ENCODE data around the gene NKX1-2. TPM values are rescaled to one million over a fixed set of nuclear protein-coding genes. Genes with fewer than 3 reads are reported as not detected.

Gene NKX1-2
- total and polyA plus RNA-seq, 2 experiments from 2014 or later: 9.8 to 39.4 TPM

DNA sequence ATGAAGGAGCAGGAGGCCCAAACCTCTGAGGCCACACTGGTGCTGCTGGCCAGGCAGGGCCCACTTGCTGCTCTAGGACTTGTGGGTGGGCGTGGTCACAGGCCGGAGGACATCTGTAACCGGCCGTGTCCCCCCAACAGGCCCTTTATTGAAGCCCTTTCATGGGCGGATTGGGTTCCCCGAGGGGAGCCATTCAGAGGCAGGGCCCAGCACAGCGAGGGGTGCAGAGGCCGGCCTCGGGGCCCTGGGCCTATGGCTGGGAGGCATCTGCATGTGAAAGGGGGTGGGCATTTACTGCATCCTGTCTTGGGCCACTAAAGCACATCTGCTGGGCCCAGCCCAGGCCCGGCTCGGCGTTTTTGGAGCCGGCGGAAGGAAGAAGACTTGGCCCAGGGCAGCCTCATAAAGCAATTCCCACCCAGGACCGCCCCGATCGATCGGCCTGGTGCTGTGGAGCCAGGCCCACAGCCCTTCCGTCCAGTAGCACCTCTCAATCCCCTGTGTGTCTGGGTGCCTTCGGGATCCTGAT lies 20.2 kb upstream of the NKX1-2 start:
- peak; percentile 89 for ATAC-seq
- peak overlapping the region; percentile 38 for H3K4me3 ChIP-seq

More for the DNA sequence above, 20.2 kb upstream of the NKX1-2 start:
- Mint-ChIP-seq H3K4me1 (peaks cover 65% of the 10 kb centered on the region), H3K9me3 (no peaks in the 10 kb centered on the region), H3K27me3 (ENCODE audit: insufficient read depth, low read depth, poor library complexity) (peaks cover 17% of the 10 kb centered on the region), H3K27ac (peak overlapping the region; percentile 93), H3K4me3 (peak overlapping the region; percentile 44), H3K36me3 (ENCODE audit: low read depth) (no peaks in the 10 kb centered on the region; the same call in 2 of the 3 replicates)
- H4K20me1 ChIP-seq (replicated peaks; ENCODE audit: insufficient read depth): no peaks in the 10 kb centered on the region
- H3K4me2 ChIP-seq: peak overlapping the region; percentile 69
- no peak overlapping the region for H2AFZ ChIP-seq
- no peaks in the 10 kb centered on the region for H3K27me3 ChIP-seq (ENCODE audit: insufficient read depth)
- H3K36me3 ChIP-seq (ENCODE audit: insufficient read depth): no peaks in the 10 kb centered on the region
- peak overlapping the region; percentile 95 for H3K27ac ChIP-seq (ENCODE audit: low read depth)
- peaks cover 28% of the 10 kb centered on the region for H3K79me2 ChIP-seq (replicated peaks; ENCODE audit: insufficient read depth)
- DNase-seq (ENCODE audit: low spot score): peak; percentile 86
- H3K9me2 ChIP-seq (ENCODE audit: insufficient read depth): no peaks in the 10 kb centered on the region
- H3F3A ChIP-seq (replicated peaks; ENCODE audit: low read depth): peaks cover 19% of the 10 kb centered on the region
- TF ChIP-seq, protein P1, sequence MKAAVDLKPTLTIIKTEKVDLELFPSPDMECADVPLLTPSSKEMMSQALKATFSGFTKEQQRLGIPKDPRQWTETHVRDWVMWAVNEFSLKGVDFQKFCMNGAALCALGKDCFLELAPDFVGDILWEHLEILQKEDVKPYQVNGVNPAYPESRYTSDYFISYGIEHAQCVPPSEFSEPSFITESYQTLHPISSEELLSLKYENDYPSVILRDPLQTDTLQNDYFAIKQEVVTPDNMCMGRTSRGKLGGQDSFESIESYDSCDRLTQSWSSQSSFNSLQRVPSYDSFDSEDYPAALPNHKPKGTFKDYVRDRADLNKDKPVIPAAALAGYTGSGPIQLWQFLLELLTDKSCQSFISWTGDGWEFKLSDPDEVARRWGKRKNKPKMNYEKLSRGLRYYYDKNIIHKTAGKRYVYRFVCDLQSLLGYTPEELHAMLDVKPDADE (IDR thresholded peaks at IDR 0.05): peak; percentile 54; the same call in 1 of the 2 replicates
- TF ChIP-seq, protein P2, sequence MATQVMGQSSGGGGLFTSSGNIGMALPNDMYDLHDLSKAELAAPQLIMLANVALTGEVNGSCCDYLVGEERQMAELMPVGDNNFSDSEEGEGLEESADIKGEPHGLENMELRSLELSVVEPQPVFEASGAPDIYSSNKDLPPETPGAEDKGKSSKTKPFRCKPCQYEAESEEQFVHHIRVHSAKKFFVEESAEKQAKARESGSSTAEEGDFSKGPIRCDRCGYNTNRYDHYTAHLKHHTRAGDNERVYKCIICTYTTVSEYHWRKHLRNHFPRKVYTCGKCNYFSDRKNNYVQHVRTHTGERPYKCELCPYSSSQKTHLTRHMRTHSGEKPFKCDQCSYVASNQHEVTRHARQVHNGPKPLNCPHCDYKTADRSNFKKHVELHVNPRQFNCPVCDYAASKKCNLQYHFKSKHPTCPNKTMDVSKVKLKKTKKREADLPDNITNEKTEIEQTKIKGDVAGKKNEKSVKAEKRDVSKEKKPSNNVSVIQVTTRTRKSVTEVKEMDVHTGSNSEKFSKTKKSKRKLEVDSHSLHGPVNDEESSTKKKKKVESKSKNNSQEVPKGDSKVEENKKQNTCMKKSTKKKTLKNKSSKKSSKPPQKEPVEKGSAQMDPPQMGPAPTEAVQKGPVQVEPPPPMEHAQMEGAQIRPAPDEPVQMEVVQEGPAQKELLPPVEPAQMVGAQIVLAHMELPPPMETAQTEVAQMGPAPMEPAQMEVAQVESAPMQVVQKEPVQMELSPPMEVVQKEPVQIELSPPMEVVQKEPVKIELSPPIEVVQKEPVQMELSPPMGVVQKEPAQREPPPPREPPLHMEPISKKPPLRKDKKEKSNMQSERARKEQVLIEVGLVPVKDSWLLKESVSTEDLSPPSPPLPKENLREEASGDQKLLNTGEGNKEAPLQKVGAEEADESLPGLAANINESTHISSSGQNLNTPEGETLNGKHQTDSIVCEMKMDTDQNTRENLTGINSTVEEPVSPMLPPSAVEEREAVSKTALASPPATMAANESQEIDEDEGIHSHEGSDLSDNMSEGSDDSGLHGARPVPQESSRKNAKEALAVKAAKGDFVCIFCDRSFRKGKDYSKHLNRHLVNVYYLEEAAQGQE (IDR thresholded peaks at IDR 0.05; ENCODE audit: unreplicated experiment): peak; percentile 6
- TF ChIP-seq JUNB (IDR thresholded peaks at IDR 0.05; ENCODE audit: unreplicated experiment): no peak
- no peak for TF ChIP-seq EZH2phosphoT487 (IDR thresholded peaks at IDR 0.05; ENCODE audit: unreplicated experiment)
- 0 out of 2 replicates have a peak, but pooled peaks have one; percentile 9 for TF ChIP-seq ZNF462 (CRISPR knock-in tag; IDR thresholded peaks at IDR 0.05)
- peak; percentile 82 for TF ChIP-seq NANOG (IDR thresholded peaks at IDR 0.05; ENCODE audit: borderline replicate concordance)
- no peak for TF ChIP-seq ZNF331 (CRISPR knock-in tag; IDR thresholded peaks at IDR 0.05; ENCODE audit: low read depth)
- no peak for TF ChIP-seq STAT1 (IDR thresholded peaks at IDR 0.05; ENCODE audit: unreplicated experiment)
- peak; percentile 54 for TF ChIP-seq POLR2AphosphoS5 (IDR thresholded peaks at IDR 0.05; ENCODE audit: low read depth)
- TF ChIP-seq, protein P3, sequence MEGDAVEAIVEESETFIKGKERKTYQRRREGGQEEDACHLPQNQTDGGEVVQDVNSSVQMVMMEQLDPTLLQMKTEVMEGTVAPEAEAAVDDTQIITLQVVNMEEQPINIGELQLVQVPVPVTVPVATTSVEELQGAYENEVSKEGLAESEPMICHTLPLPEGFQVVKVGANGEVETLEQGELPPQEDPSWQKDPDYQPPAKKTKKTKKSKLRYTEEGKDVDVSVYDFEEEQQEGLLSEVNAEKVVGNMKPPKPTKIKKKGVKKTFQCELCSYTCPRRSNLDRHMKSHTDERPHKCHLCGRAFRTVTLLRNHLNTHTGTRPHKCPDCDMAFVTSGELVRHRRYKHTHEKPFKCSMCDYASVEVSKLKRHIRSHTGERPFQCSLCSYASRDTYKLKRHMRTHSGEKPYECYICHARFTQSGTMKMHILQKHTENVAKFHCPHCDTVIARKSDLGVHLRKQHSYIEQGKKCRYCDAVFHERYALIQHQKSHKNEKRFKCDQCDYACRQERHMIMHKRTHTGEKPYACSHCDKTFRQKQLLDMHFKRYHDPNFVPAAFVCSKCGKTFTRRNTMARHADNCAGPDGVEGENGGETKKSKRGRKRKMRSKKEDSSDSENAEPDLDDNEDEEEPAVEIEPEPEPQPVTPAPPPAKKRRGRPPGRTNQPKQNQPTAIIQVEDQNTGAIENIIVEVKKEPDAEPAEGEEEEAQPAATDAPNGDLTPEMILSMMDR (conservative IDR thresholded peaks at IDR 0.05; ENCODE audit: low read depth in 2 of 2): no peak
- TF ChIP-seq ZNF114 (CRISPR knock-in tag; IDR thresholded peaks at IDR 0.05): peak; percentile 53; the same call in 1 of the 2 replicates
- no peak for TF ChIP-seq EZH2 (IDR thresholded peaks at IDR 0.05; ENCODE audit: low read depth, unreplicated experiment)
- peak; percentile 8; the same call in 1 of the 2 replicates for TF ChIP-seq CREB1 (CRISPR knock-in tag; IDR thresholded peaks at IDR 0.05; ENCODE audit: low read depth)
- peaks cover 62% of the 10 kb centered on the region for H3K4me1 ChIP-seq (ENCODE audit: insufficient read depth)

All from GM23338 (cell line).